HG03342 (cell line): Measurements from ENCODE around the gene CD160.
"Not testable (repeated sequence)": the region's sequence is repeated elsewhere in the genome, so short reads cannot be mapped to it uniquely, and the experiment has no call there.

ENCODE experiments used
- ATAC-seq: cut with Tn5 transposase; IDR thresholded peaks from one replicate; pipeline ENCODE4 v1.9.1; 2021; ENCODE audit warnings: mild to moderate bottlenecking, moderate library complexity; ENCODE audit not compliant: unreplicated experiment

Gene CD160

DNA sequence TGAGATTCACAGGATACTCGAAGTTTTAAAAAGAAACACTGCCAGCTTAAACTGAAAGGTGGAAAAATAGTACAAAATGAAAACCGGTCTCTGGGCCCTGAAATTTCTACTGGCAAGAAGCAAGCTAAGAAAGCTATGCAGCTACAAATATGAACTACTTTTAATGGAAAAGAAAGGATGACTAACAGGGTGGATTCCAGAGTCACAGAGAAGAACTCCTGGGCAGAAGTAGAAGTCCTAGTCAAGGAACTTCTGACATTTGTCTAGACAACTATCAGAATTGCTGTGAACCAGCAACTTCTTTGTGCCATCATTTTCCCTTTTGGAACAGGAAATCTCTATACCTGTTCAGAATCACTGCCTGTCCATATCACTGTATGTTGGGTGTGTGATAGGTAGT, 38.1 kb downstream of the CD160 start:
- ATAC-seq, result no peak

GRCh38 chr1:145758116-145758515, 38.8 kb downstream of the CD160 start:
- no peak for ATAC-seq

GRCh38 chr1:145758575-145758974, 39.3 kb downstream of the CD160 start:
- ATAC-seq, result no peak

- ATAC-seq, result no peak
Measured at GRCh38 chr1:145759721-145760120, 40.4 kb downstream of the CD160 start.

DNA sequence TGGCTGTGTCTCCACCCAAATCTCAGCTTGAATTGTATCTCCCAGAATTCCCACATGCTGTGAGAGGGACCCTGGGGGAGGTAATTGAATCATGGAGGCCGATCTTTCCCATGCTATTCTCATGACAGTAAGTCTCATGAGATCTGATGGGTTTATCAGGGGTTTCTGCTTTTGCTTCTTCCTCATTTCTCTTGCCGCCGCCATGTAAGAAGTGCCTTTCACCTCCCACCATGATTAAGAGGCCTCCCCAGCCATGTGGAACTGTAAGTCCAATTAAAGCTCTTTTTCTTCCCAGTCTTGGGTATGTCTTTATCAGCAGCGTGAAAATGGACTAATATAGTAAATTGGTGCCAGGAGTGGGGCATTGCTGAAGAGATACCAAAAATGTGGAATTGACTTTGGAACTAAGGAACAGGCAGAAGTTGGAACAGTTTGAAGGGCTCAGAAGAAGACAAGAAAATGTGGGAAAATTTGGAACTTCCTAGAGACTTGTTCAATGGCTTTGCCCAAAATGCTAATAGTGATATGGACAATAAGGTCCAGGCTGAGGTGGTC, 41.2 kb downstream of the CD160 start:
- not testable (repeated sequence) for ATAC-seq

DNA sequence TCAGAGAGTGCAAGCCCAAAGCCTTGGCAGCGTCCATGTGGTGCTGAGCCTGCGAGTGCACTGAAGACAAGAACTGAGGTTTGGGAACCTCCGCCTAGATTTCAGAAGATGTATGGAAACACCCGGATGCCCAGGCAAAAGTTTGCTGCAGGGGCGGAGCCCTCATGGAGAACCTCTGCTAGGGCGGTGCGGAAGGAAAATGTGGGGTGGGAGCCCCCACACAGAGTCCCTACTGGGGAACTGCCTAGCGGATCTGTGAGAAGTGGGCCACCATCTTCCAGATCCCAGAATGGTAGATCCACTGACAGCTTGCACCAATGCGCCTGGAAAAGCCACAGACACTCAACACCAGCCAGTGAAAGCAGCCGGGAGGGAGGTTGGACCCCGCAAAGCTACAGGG, 42.2 kb downstream of the CD160 start:
- not testable (repeated sequence) for ATAC-seq

GRCh38 chr1:145762001-145762400, 42.7 kb downstream of the CD160 start:
- not testable (repeated sequence) for ATAC-seq

DNA sequence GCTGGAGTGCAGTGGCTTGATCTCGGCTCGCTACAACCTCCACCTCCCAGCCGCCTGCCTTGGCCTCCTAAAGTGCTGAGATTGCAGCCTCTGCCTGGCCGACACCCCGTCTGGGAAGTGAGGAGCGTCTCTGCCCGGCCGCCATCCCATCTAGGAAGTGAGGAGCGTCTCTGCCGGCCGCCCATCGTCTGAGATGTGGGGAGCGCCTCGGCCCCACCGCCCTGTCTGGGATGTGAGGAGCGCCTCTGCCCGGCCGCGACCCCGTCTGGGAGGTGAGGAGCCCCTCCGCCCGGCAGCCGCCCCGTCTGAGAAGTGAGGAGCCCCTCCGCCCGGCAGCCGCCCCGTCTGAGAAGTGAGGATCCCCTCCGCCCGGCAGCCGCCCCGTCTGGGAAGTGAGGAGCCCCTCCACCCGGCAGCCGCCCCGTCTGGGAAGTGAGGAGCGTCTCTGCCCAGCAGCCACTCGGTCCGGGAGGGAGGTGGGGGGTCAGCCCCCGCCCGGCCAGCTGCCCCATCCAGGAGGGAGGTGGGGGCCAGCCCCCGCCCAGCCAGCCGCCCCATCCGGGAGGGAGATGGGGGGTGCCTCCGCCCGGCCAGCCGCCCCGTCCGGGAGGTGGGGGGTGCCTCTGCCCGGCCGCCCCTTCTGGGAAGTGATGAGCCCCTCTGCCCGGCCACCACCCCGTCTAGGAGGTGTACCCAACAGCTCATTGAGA, 45.1 kb downstream of the CD160 start:
- ATAC-seq, result not testable (repeated sequence)

- ATAC-seq, result not testable (repeated sequence)
Measured at GRCh38 chr1:145765127-145765526, 45.8 kb downstream of the CD160 start.

- not testable (repeated sequence) for ATAC-seq
Measured at GRCh38 chr1:145765585-145766360, 46.5 kb downstream of the CD160 start.

DNA sequence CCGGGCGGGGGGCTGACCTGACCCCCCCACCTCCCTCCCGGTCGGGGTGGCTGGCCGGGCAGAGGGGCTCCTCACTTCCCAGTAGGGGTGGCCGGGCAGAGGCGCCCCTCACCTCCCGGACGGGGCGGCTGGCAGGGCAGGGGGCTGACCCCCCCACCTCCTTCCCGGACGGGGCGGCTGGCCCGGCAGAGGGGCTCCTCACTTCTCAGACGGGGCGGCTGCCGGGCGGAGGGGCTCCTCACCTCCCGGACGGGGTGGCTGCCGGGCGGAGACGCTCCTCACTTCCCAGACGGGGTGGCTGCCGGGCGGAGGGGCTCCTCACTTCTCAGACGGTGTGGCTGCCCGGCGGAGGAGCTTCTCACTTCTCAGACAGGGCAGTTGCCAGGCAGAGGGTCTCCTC, 47.6 kb downstream of the CD160 start:
- ATAC-seq, result not testable (repeated sequence)

GRCh38 chr1:145768004-145768403, 48.7 kb downstream of the CD160 start:
- ATAC-seq, result not testable (repeated sequence)

DNA sequence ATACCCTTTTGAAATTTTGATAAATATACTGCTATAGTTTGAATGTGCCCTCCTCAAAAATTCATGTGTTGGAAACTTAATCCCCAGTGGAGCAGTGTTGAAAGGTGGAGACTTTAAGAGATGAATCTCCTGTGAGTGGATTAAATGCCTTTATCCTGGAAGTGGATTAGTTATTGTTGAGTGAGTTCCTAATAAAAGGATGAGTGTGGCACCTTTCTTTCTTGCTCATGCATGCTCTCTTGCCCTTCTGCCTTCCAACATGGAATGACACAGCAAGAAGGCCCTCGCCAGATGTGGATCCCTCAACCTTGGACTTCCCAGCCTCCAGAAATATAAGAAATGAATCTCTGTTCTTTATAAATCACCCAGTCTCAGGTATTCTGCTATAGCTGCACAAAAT, 51.8 kb downstream of the CD160 start:
- no peak for ATAC-seq

GRCh38 chr1:145773423-145773822, 54.1 kb downstream of the CD160 start:
- ATAC-seq, result no peak

DNA sequence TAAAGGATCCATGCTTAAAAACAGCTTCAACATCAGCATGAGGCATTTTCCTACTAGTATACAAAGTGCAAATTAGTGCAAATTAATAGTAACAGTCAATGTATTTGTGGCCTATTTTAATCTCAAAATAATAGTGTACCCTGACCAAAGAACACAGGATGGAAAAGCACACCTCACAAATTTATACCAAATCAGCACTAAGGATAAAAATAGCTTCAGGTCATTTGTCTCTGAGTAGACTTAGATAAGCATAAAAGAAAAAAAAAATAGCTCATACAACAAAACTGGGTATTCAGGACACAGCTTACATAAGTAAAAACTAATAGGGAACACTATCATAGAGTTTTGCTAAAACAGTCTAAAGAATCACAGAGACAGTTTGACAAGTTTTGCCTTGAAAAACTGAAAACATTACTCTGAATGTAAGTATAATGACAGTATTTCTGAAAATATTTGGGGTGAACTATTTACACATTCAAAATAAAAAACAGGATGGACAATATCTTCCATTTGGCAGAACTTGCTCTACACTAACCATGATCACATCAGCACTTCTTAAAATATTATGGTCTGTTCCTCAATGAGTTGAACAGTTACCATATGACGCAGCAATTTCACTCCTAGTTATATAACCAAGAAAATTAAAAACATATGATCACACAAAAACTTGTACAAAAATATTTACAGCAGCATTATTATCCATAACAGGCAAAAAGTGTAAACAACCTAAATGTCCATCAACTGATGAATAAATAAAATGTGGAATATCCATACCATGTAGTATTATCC, 58.3 kb downstream of the CD160 start:
- ATAC-seq, result no peak

DNA sequence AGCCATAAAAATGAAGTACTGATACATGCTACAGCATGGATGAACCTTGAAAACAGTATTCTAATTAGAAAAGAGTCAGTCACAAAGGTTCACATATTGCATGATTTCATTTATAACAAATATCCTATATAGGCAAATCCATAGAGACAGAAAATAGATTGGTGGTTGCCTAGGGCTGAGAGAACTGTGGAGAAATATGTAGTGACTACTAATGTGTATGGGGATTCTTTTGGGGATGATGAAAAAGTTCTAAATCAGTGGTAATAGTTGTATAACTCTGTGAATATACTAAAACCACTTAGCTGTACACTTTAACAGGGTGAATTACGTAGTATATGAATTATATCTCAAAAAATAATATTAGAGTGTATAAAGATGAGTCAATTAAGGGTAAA, 58.8 kb downstream of the CD160 start:
- no peak for ATAC-seq

- no peak for ATAC-seq
Measured at GRCh38 chr1:145782272-145783099, 63.2 kb downstream of the CD160 start.

GRCh38 chr1:145784409-145784808, 65.1 kb downstream of the CD160 start:
- no peak for ATAC-seq

DNA sequence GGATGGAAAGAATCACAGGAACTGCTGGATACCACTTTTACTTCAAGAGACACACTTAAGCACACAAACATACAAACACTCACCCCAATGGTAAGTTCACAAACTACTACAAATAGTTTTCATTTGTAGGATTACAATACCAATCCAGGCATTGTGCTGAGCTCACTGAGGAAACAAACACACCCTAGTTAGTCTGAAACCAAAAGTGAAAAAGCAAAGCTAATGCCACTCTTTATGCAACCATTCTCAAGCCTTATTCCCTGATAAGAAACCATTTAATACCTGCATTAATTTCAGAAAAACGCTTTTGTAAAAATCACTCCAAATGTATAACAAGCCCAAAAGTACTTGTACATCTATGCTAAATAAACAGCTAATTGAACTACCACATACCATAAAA, 66.2 kb downstream of the CD160 start:
- ATAC-seq, result no peak

- no peak for ATAC-seq
Measured at GRCh38 chr1:145786271-145786670, 67.0 kb downstream of the CD160 start.
